ENCODE results near the gene NPR1.

DNA sequence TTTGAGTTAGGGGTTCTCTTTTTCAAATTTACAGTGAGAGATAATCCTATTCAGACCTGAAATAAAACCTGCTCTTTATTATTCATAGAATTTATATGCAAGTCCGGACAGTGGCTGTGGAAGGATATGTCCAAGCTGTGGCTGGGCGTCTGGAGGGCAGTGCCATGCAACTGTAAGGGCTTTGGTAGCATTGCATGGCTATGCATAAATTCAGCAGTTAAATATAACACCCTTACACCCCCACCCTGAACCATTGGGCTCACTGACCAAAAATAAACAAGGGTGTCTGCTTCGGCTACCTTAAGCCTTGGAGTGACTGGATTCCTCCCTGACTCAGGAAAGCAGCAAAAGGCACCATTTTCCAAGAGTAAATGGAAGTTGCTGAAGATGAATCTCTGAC is 39.2 kb upstream of the NPR1 start:
- TF ChIP-seq, protein P1, sequence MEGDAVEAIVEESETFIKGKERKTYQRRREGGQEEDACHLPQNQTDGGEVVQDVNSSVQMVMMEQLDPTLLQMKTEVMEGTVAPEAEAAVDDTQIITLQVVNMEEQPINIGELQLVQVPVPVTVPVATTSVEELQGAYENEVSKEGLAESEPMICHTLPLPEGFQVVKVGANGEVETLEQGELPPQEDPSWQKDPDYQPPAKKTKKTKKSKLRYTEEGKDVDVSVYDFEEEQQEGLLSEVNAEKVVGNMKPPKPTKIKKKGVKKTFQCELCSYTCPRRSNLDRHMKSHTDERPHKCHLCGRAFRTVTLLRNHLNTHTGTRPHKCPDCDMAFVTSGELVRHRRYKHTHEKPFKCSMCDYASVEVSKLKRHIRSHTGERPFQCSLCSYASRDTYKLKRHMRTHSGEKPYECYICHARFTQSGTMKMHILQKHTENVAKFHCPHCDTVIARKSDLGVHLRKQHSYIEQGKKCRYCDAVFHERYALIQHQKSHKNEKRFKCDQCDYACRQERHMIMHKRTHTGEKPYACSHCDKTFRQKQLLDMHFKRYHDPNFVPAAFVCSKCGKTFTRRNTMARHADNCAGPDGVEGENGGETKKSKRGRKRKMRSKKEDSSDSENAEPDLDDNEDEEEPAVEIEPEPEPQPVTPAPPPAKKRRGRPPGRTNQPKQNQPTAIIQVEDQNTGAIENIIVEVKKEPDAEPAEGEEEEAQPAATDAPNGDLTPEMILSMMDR (IDR thresholded peaks at IDR 0.05; ENCODE audit: low read depth, low read length, missing input control) = no peak
- TF ChIP-seq, protein P2, sequence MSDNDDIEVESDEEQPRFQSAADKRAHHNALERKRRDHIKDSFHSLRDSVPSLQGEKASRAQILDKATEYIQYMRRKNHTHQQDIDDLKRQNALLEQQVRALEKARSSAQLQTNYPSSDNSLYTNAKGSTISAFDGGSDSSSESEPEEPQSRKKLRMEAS (IDR thresholded peaks at IDR 0.05) = no peak
- TF ChIP-seq JUND (IDR thresholded peaks at IDR 0.05) = no peak
- no peak for TF ChIP-seq YY1 (IDR thresholded peaks at IDR 0.05)
- TF ChIP-seq EGR1 (IDR thresholded peaks at IDR 0.05; ENCODE audit: low read depth in 2 of 2) = no peak

Data from liver (tissue), 3 donors.